GM23248 (cell line): ENCODE results near the gene MILR1. TPM values are rescaled to one million over a fixed set of nuclear protein-coding genes. Genes with fewer than 3 reads are reported as not detected.
A peak's percentile ranks its signal among the peaks of the same experiment; 100 is the strongest.
"Not testable (repeated sequence)": the region's sequence is repeated elsewhere in the genome, so short reads cannot be mapped to it uniquely, and the experiment has no call there.

Experiments used
- DNase-seq: peaks from one replicate; pipeline ENCODE4 v3.0.0-alpha.2; 2015
- H2AFZ ChIP-seq: fragments of 200-600 bp; sonication (generic); 2 replicates; pipeline ENCODE4 v1.6.1; 2016; ENCODE audit warnings: antibody characterized with exemption
- H3F3A ChIP-seq: fragments of 200-600 bp; sonication (generic); 2 replicates; pipeline ENCODE4 v1.6.1; 2016; ENCODE audit warnings: mild to moderate bottlenecking, antibody characterized with exemption, mixed run types; ENCODE audit not compliant: insufficient read depth
- H3K27ac ChIP-seq: fragments of 200-600 bp; sonication (generic); 2 replicates; pipeline ENCODE4 v1.5.1; 2016; ENCODE audit warnings: mild to moderate bottlenecking
- H3K27me3 ChIP-seq: fragments of 200-600 bp; sonication (generic); replicated peaks from 2 replicates; pipeline ENCODE4 v1.6.1; 2016; ENCODE audit warnings: mild to moderate bottlenecking; ENCODE audit not compliant: insufficient read depth
- H3K36me3 ChIP-seq: fragments of 200-600 bp; sonication (generic); 2 replicates; pipeline ENCODE4 v1.6.1; 2016; ENCODE audit warnings: low read depth, mild to moderate bottlenecking
- H3K4me1 ChIP-seq: fragments of 200-600 bp; sonication (generic); 2 replicates; pipeline ENCODE4 v1.6.1; 2016; ENCODE audit warnings: mild to moderate bottlenecking; ENCODE audit not compliant: insufficient read depth
- H3K4me2 ChIP-seq: fragments of 200-600 bp; sonication (generic); one replicate; pipeline ENCODE4 v1.6.1; 2016; ENCODE audit warnings: mild to moderate bottlenecking; ENCODE audit not compliant: unreplicated experiment
- H3K4me3 ChIP-seq: fragments of 200-600 bp; sonication (generic); 2 replicates; pipeline ENCODE4 v1.5.1; 2016; ENCODE audit warnings: mild to moderate bottlenecking
- H3K79me2 ChIP-seq: fragments of 200-600 bp; sonication (generic); 2 replicates; pipeline ENCODE4 v1.6.1; 2016; ENCODE audit warnings: mild to moderate bottlenecking; ENCODE audit not compliant: insufficient read depth
- H3K9ac ChIP-seq: fragments of 200-600 bp; sonication (generic); 2 replicates; pipeline ENCODE4 v1.6.1; 2016; ENCODE audit warnings: mild to moderate bottlenecking
- H3K9me2 ChIP-seq: fragments of 200-600 bp; sonication (generic); 2 replicates; pipeline ENCODE4 v1.6.1; 2016; ENCODE audit warnings: mixed run types, mild to moderate bottlenecking, moderate library complexity; ENCODE audit not compliant: insufficient read depth
- H3K9me3 ChIP-seq: fragments of 200-600 bp; sonication (generic); one replicate; pipeline ENCODE4 v1.6.1; 2017; ENCODE audit warnings: low read depth
- H4K20me1 ChIP-seq: fragments of 200-600 bp; sonication (generic); 2 replicates; pipeline ENCODE4 v1.6.0; 2016; ENCODE audit not compliant: insufficient read depth
- EZH2 ChIP-seq: fragments of 200-600 bp; sonication (generic); IDR thresholded peaks from 2 replicates; pipeline ENCODE4 v1.6.1; 2018; ENCODE audit warnings: antibody characterized with exemption, mild to moderate bottlenecking; ENCODE audit not compliant: insufficient read depth, poor library complexity, severe bottlenecking
- EZH2phosphoT487 ChIP-seq: fragments of 200-600 bp; sonication (generic); IDR thresholded peaks from 2 replicates; pipeline ENCODE4 v1.6.1; 2018; ENCODE audit warnings: antibody characterized with exemption, moderate library complexity, mild to moderate bottlenecking, low read depth; ENCODE audit not compliant: insufficient read depth
- WGBS, 2 experiments: methylation state at CpG; one replicate each; pipeline ENCODE4 v1.1.6; 2015 to 2017; ENCODE audit warnings: low lambda C conversion rate in 2 of 2, low coverage in 1 of 2; ENCODE audit errors: missing lambda C conversion rate in 2 of 2; 5-methylcytosine and 5-hydroxymethylcytosine counted together
- in situ Hi-C: fragments of 300-500 bp; cut with MboI; formaldehyde crosslinking; loops from 2 replicates; pipeline ENCODE4 v1.15.0; 2020
- polyA plus RNA-seq: library from polyadenylated mRNA; unstranded; fragments of >200 nt; fragmentation: Nextera tagmentation; extraction: Ambion mirVana; gene quantifications from 2 replicates; pipeline ENCODE4 v1.2.1, GENCODE V29; 2016
- total RNA-seq: library from RNA; depleted of rRNA; stranded (reverse); fragments of >200 nt; shearing (Covaris generic); gene quantifications from 2 replicates; pipeline ENCODE4 v1.2.3, GENCODE V29; 2014

The MILR1 gene
- total and polyA plus RNA-seq, 2 experiments from 2014 or later, result 6.3 to 11.7 TPM

GRCh38 chr17:64459284-64459747 lies 10.4 kb downstream of the MILR1 start:
- WGBS, 2 experiments, result 64 to 69% methylated on average over 6 of the region's 6 CpGs
- Histone ChIP-seq H4K20me1 (no peaks in the 10 kb centered on the region), H3K4me2 (no peak overlapping the region), H3K9me2 (no peaks in the 10 kb centered on the region), H3K4me1 (peaks cover 17% of the 10 kb centered on the region), H3K27ac (peak overlapping the region; percentile 28), H3K4me3 (no peak overlapping the region), H3K79me2 (no peaks in the 10 kb centered on the region), H2AFZ (no peak overlapping the region), H3K9me3 (no peaks in the 10 kb centered on the region), H3K9ac (peak overlapping the region; percentile 38; the same call in 1 of the 2 replicates), H3F3A (no peaks in the 10 kb centered on the region), H3K36me3 (no peaks in the 10 kb centered on the region), H3K27me3 (no peaks in the 10 kb centered on the region)
- in situ Hi-C loops, result no loop called here
- no peak for TF ChIP-seq EZH2phosphoT487
- no peak for TF ChIP-seq EZH2
- peak; percentile 83 for DNase-seq

DNA sequence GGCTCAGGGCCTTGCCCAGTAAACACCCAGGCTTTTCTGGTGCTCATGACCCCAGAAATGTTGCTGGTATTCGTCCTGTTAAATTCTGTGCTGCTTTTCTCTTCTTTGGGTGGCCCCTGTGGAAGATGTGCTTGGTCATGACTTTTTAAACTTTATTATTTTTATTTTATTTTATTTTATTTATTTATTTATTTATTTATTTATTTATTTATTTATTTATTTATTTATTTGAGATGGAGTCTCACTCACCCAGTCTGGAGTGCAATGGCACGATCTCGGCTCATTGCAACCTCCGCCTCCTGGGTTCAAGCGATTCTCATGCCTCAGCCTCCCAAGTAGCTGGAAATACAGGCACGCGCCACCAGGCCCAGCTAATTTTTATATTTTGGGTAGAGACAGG lies 10.9 kb downstream of the MILR1 start:
- H2AFZ ChIP-seq, H3K36me3 ChIP-seq, in situ Hi-C loops, H3K79me2 ChIP-seq, H3K4me2 ChIP-seq, H4K20me1 ChIP-seq, DNase-seq, H3K9me3 ChIP-seq, H3K27me3 ChIP-seq, H3K4me3 ChIP-seq, H3F3A ChIP-seq, H3K9me2 ChIP-seq: not testable (repeated sequence)
- Histone ChIP-seq H3K9ac (0 out of 2 replicates have a peak overlapping the region, but pooled peaks have one; percentile 38), H3K27ac (peak overlapping the region; percentile 28), H3K4me1 (peaks cover 17% of the 10 kb centered on the region)
- 94 to 96% methylated on average over 7 of the region's 7 CpGs for WGBS, 2 experiments

- no peak overlapping the region for H3K4me2 ChIP-seq
- DNase-seq, result no peak
- no peak overlapping the region for H3K27ac ChIP-seq
- H3K36me3 ChIP-seq, result no peaks in the 10 kb centered on the region
- H2AFZ ChIP-seq, result no peak overlapping the region
- no peaks in the 10 kb centered on the region for H3K79me2 ChIP-seq
- 65 to 72% methylated on average over 8 of the region's 8 CpGs for WGBS, 2 experiments
- H3K4me1 ChIP-seq, result peaks cover 17% of the 10 kb centered on the region
- no peak overlapping the region for H3K9ac ChIP-seq
- no peak for TF ChIP-seq EZH2phosphoT487
- no peak for TF ChIP-seq EZH2
- no peaks in the 10 kb centered on the region for H3K9me2 ChIP-seq
- H4K20me1 ChIP-seq, result no peaks in the 10 kb centered on the region
- no peaks in the 10 kb centered on the region for H3F3A ChIP-seq
- no peaks in the 10 kb centered on the region for H3K9me3 ChIP-seq
- no peak overlapping the region for H3K4me3 ChIP-seq
- H3K27me3 ChIP-seq, result no peaks in the 10 kb centered on the region
- in situ Hi-C loops, result no loop called here
Measured at GRCh38 chr17:64460955-64461354, 12.0 kb downstream of the MILR1 start.

GRCh38 chr17:64461788-64462187 lies 12.9 kb downstream of the MILR1 start:
- Histone ChIP-seq H3K27me3 (no peaks in the 10 kb centered on the region), H3K9me2 (no peaks in the 10 kb centered on the region), H4K20me1 (no peaks in the 10 kb centered on the region), H2AFZ (no peak overlapping the region), H3F3A (no peaks in the 10 kb centered on the region), H3K4me1 (peaks cover 17% of the 10 kb centered on the region), H3K27ac (no peak overlapping the region), H3K4me2 (no peak overlapping the region), H3K4me3 (no peak overlapping the region), H3K9me3 (no peaks in the 10 kb centered on the region), H3K9ac (no peak overlapping the region), H3K79me2 (no peaks in the 10 kb centered on the region), H3K36me3 (no peaks in the 10 kb centered on the region)
- 95 to 98% methylated on average over 6 of the region's 6 CpGs for WGBS, 2 experiments
- DNase-seq, result no peak
- TF ChIP-seq EZH2 (no peak), EZH2phosphoT487 (no peak)
- in situ Hi-C loops, result no loop called here

GRCh38 chr17:64466019-64466735 lies 17.3 kb downstream of the MILR1 start:
- in situ Hi-C loops, result no loop called here
- TF ChIP-seq EZH2 (no peak), EZH2phosphoT487 (no peak)
- 82 to 83% methylated on average over 9 of the region's 9 CpGs for WGBS, 2 experiments

DNA sequence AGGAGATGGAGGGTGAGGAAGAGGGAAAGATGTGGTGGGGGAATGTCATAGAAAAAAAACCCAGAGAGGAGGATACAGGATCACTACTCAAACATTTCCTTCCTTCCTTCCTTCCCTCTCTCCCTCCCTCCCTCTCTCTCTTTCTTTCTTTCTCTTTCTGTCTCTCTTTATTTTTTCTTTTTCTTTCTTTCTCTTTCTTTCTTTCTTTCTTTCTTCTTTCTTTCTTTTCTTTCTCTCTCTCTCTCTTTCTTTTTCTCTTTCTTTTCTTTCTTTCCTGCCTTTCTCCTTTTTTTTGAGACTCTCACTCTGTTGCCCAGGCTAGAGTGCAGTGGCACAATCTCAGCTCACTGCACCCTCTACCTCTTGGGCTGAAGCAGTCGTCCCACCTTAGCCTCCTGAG lies 17.9 kb downstream of the MILR1 start:
- H3K27me3 ChIP-seq, H3K9me2 ChIP-seq, H3K27ac ChIP-seq, H3K79me2 ChIP-seq, H3K9ac ChIP-seq, H3K9me3 ChIP-seq, H4K20me1 ChIP-seq, H3K4me3 ChIP-seq, H3K4me2 ChIP-seq, DNase-seq, H2AFZ ChIP-seq, in situ Hi-C loops, H3F3A ChIP-seq, H3K4me1 ChIP-seq, H3K36me3 ChIP-seq: not testable (repeated sequence)
- 78 to 93% methylated on average over 1 of the region's 1 CpG for WGBS, 2 experiments

More at GRCh38 chr17:64466019-64466735, 17.3 kb downstream of the MILR1 start:
- H3F3A ChIP-seq, result no peaks in the 10 kb centered on the region
- no peak overlapping the region for H3K9ac ChIP-seq
- no peaks in the 10 kb centered on the region for H3K27me3 ChIP-seq
- H3K27ac ChIP-seq, result no peak overlapping the region
- H3K9me3 ChIP-seq, result no peaks in the 10 kb centered on the region
- no peak overlapping the region for H2AFZ ChIP-seq
- H3K4me3 ChIP-seq, result no peak overlapping the region
- H3K4me2 ChIP-seq, result no peak overlapping the region
- no peaks in the 10 kb centered on the region for H3K36me3 ChIP-seq
- DNase-seq, result no peak
- no peaks in the 10 kb centered on the region for H3K79me2 ChIP-seq
- H4K20me1 ChIP-seq, result no peaks in the 10 kb centered on the region
- H3K9me2 ChIP-seq, result no peaks in the 10 kb centered on the region
- no peaks in the 10 kb centered on the region for H3K4me1 ChIP-seq
